HG03159 (cell line): ENCODE measurements around the gene SDHAF4.
"Not testable (repeated sequence)": the region's sequence is repeated elsewhere in the genome, so short reads cannot be mapped to it uniquely, and the experiment has no call there.

Source experiments
- ATAC-seq: cut with Tn5 transposase; IDR thresholded peaks from one replicate; pipeline ENCODE4 v1.9.1; 2021; ENCODE audit warnings: mild to moderate bottlenecking, moderate library complexity; ENCODE audit not compliant: unreplicated experiment

The SDHAF4 gene

DNA sequence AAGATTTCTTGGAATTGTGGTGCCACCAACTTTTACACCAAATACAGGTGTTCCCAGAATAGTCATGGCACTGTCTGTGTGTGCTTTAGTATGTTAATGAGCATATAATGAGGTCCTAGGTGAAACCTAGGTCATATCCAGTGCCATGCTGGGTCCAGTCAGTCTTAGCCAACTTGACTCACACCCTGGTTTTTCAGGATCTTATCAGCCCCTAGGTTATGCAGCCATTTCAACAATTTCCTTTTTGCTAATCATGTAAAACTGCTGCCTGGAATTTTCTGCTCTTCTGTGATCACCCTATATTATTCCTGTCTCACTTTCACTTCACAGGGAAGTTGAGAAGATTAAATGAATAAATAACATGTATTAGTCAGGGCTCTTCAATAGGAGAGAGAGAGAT lies 23.7 kb downstream of the SDHAF4 start:
- no peak for ATAC-seq

DNA sequence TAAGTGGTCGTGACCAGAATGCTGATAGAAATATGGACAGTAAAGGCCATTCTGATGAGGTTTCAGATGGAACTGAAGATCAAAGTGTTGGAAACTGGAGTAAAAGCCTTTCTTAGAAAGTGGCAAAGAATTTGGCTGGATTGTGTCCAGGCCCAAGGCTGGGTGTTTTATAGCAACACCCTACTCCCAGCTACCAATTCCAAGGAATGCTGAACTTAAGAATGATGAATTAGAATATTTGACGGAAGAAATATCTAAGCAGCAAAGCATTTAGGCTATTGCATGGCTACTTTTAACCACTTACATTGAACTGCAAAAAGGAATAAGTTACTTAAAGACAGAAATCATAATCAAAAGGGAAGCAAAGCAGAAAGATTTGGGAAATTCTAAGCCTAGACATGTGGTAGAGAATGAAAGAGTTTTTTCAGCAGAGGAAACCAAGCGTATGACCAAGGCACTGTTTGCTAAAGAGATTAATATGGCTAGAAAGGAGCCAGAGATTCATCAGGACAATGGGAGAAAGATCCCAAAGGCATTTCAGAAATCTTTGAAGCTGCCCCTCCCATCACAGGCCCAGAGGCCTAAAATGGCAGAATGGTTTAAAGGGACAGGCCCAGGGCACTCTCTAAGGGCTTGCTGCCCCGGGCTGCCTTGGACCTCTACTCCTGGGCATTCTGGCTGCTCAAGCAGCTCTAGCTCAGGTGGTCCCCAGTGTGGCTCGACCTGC lies 25.8 kb downstream of the SDHAF4 start:
- no peak for ATAC-seq

DNA sequence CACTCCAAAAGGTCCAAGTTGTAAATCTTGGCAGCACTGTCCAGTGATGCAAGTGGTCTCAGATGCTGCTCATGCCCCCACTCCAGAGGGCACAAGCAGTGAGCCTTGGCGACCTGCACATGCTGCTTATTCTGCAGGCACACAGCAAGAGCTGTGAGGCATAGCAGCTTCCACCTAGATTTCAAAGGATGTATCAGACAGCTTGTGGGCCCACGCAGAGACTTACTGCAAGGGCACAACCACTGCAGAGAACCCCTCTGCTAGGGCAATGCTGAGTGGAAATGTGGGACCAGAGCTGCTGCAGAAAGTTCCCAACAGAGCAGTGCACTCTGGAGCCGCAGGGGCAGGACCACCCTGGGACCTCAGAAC lies 26.4 kb downstream of the SDHAF4 start:
- no peak for ATAC-seq

DNA sequence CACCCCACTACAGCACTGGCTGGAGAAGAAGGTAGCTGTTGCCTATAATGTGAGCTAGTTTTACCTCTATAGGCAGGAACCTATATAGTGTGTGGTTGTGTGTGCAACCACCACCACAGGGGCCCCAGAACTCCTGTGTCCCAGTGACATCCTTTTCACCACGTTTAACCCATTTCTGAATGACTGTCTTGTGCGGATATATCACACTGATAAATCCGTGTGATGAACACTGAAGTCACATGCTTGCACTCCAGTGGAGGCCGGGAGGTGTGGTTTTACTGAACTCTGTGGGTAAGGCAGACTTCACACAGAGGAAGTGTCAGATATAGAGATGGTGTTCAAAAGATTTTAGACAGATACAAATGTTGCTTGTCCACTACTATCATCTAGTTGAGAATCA lies 32.5 kb downstream of the SDHAF4 start:
- no peak for ATAC-seq

DNA sequence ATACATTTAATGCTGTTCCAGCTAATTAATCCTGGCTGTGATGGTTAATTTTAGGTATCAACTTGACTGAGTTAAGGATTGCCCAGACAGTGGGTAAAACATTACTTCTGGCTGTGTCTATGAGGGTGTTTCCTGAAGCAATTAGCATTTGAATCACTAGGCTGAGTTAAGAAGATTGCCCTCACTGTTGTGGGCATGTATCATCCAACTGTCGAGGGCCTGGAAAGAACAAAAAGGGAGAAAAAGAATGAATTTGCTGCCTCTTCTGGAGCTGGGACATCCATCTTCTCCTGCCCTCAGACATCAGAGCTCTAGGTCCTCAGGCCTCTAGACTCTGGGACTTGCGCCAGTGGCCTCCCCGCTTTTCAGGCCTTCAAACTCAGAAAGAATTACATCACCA lies 34.3 kb downstream of the SDHAF4 start:
- ATAC-seq = no peak

DNA sequence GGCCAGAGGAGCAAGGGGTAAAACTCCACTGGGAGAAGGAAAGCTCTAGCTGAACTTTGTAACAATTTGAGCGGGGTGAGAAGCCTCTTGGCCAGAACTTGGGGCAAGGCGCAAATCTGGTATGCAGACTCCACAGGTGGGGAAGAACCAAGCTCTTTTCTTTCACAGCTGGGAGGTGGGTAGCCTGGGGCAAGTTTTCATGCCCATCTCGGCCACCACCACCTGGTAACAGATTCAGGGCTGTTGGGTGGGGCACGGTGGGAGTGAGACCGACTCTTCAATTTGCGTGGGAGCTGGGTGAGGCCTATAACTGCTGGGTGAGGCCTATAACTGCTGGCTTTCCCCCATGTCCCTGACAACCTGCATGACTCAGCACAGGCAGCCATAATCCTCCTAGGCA lies 37.5 kb downstream of the SDHAF4 start:
- ATAC-seq = no peak

DNA sequence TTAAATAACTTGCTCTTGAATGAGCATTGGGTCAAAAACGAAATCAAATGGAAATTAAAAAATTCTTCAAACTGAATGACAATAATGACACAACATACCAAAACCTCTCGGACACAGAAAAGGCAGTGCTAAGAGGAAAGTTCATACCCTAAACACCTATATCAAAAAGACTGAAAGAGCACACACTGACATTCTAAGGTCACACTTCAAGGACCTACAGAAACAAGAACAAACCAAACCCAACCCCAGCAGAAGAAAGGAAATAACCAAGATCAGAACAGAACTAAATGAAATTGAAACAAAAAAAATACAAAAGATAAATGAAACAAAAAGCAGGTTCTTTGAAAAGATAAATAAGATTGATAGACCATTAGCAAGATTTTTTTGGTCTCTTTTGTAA lies 40.6 kb downstream of the SDHAF4 start:
- not testable (repeated sequence) for ATAC-seq

DNA sequence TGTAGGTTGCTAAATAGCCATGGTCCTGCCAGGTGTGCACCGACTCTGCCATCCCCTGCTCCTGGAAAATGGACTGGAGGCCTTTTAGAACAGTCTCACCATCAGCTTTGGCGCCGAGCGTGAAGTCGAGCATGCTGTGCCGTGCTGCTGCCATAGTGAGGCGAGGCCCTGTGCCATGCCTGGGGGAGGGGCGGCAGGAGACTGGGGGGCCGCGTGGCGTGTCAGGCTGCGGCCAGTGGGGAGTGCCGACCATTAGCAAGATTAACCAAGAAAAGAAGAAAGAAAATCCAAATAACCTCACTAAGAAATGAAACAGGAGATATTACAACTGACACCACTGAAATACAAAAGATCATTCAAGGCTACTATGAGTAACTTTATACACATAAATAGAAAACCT lies 42.5 kb downstream of the SDHAF4 start:
- ATAC-seq = not testable (repeated sequence)

DNA sequence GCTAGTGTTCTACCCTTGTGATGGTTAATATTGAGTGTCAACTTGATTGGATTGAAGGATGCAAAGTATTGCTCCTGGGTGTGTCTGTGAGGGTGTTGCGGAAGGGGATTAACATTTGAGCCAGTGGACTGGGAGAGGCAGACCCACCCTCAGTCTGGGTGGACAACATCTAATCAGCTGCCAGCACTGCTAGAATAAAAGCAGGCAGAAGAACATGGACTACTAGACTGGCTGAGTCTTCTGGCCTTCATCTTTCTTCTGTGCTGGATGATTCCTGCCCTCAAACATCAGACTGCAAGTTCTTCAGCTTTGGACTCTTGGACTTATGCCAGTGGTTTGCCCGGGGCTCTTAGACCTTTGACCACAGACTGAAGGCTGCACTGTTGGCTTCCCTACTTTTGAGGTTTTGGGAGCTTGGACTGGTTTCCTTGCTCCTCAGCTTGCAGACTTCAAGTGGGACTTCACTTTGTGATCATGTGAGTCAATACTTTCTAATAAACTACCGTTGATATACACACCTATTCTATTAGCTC lies 50.1 kb downstream of the SDHAF4 start:
- ATAC-seq = no peak

DNA sequence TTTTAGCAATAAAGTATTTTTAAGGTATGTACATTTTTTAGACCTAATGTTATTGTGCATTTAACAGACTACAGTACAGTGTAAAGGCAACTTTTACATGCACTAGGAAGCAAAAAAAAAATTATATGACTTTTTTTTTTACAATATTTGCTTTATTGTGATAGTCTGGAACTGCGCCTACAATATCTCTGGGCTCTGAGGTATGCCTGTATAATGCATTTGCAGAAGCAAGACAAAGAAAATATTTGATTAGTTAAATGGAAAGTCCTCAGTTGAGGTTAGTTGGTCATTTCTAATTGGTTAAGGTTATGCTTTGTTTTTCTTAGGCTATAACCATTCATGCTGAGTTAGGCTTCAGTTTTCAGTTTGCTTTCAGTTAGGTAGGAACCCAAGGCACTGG lies 54.0 kb downstream of the SDHAF4 start:
- no peak for ATAC-seq

DNA sequence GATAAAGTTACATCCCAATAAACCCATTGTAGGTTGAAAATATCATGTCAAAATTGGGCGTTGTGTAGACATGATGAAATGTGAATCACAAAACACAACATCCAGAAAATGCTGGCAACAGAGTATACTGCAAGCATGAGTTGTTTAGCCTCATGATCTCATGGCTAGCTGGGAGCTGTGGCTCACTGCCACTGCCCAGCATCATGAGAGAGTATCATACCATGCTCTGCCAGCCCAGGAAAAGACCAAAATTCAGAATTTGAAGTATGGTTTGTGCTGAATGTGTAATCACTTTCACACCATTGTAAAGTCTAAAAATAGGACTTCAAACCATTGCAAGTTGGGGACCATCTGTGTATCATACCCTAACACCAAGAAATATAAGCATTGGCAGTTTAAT lies 55.7 kb downstream of the SDHAF4 start:
- ATAC-seq = no peak

DNA sequence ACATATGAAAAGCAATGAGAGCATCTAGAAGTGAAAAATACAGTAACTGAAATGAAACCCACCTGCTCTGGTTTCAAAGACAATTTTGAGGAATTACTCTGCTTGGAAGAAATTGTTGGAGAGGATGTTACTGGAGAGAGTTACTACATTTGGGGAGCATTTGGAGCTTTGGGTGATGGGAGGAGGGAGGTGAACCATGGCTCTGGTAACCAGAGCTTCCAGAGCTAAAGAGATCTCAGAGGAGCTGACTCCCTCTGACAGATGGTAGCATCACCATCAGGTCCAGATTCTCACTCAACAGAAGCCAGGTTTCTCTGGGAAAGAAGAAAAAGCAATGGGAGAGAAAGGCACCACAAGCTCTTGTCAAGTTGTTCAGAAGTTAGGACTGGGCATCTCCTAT lies 58.7 kb downstream of the SDHAF4 start:
- ATAC-seq = no peak

DNA sequence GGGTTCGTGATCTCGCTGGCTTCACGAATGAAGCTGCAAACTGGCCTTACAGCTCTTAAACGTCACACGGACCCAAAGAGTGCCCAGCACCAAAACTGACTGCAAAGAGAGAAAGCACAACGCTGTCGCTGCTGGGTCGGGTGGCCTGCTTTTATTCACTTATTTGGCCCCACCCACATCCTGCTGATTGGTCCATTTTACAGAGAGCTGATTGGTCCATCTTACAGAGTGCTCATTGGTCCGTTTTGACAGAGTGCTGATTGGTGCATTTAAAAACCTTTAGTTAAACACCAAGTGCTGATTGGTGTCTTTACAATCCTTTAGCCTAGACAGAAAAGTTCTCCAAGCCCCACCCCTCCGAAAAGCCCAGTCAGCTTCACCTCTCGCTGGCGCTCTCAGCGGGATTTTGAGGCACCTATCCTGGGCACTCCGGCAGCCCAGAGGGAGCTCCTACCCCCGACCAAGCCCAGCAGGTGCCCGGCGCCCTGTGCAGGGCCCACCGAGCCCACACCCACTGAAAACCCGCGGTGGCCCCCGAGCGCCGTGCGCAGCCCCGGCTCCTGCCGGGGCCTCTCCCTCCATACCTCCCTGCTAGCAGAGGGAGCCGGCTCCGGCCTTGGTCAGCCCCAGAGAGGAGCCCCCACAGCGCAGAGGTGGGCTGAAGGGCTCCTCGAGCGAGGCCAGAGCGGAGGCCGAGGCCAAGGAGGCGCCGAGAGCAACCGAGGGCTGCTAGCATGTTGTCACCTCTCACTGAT lies 60.9 kb downstream of the SDHAF4 start:
- ATAC-seq = no peak

DNA sequence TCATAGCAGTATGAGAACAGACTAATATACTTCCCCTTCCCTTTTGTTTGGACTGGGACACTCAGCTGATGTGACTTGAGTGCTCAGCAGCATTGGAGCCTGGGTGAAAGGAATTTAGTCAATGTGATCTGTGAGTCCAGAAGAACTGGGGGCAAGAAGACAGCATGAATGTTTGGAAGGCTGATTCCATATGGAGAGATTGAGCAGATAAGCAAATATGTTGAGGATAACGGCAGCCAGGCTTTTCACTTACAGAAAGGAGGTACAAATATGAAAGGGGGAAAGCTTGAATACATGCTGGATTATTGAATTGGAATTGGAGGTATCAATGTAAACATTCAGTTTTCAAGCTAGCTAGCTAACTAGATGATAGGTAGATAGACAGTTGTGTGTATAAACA lies 63.2 kb downstream of the SDHAF4 start:
- no peak for ATAC-seq

DNA sequence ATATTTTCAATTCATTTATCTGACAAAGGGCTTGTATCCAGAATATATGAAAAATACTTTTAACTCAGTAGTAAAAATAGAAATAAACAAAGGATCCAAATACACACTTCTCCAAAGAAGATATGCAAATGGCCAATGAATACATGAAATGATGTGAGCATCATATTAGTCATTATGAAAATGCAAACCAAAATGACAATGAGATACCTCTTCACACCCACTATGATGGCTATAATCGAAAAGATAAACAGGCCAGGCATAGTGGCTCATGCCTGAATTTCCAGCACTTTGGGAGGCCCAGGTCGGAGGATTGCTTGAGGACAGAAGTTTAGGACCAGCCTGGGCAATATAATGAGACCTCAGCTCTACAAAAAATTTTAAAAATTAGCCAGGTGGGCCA lies 67.1 kb downstream of the SDHAF4 start:
- no peak for ATAC-seq

DNA sequence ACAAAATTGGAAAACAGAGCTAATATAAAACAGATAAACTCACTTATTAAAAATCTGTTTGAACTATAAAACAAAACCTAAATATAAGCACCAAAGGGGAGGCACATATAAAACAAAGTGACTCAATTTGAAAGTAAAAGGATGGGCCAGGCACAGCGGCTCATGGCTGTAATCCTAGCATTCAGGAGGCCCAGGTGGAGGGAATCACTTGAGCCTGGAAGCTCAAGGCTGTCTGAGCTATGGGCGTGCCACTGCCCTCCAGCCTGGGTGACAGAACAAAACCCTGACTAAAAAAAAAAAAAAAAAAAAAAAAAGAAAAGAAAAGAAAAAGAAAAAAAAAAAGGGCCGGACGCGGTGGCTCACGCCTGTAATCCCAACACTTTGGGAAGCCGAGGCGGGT lies 69.9 kb downstream of the SDHAF4 start:
- ATAC-seq = no peak

DNA sequence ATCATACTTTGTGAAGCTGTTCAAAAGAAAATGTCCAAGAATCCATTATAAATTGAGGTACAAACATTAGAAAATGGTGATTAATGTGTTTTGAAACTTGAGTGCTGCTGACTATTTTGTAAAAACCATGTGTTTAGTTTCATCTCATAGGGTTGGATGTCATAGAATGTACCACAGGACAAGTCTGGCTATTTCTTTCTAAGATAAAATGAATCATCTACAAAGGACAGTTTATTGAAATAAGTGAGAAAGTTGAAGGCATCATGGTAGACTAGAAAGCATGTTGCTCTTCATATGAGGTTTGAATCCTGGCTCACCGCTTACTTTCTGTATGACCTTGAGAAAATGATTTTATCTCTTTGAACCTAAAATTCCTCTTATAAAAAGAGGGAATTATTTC lies 71.7 kb downstream of the SDHAF4 start:
- ATAC-seq = no peak
